ENCODE results near the gene SH3RF3. TPM values are rescaled to one million over a fixed set of nuclear protein-coding genes. Genes with fewer than 3 reads are reported as not detected.

Gene SH3RF3
- total RNA-seq, 1 donor from 2014 or later = 6.4 TPM

DNA sequence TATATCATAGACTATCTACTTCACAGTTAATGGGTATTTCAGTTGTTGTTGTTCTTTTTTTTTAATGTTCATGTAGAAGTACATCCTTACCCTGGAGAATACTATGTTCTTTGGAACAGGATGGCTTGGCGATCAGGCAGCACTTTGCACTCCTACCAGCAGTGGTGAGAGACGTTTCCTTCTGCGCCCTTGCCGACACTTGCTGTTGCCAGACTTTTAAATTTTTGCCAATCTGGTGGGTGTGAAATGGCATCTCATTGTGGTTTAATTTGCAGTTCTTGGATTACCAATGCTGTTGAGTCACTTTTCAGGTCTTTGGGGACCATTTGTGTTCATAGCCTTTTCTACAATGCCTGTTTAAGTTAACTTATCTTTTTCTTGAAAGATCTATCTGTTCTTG lies 197.3 kb downstream of the SH3RF3 start:
- intact Hi-C loops (cut with DNase I) = no loop called here
- ATAC-seq = no peak

GRCh38 chr2:109330056-109330455 lies 201.1 kb downstream of the SH3RF3 start:
- ATAC-seq = no peak

More for the DNA sequence above, 197.3 kb downstream of the SH3RF3 start:
- DNase-seq (ENCODE audit: low spot score) = no peak

DNA sequence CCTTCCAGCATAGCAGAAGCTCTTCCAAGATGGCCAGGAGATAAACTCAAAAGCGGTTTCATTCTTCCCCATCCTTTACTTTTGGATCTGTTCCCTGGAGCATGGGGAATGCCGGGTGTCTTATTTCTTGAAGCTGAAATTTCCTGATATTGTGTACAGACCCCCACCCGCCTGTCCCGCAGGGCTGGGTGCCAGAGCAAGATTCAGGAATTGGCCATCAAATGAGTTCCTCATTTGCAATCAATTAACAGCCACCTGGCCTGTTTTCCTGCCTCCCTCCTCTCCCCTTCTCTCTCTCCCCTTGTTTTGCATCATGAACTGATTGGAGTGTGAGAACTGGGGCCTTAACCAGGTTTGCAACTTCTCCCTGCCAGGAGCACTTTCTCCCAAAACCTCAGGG lies 202.1 kb downstream of the SH3RF3 start:
- no peak for DNase-seq (ENCODE audit: low spot score)
- intact Hi-C loops (cut with DNase I) = no loop called here
- no peak for ATAC-seq

More at GRCh38 chr2:109330056-109330455, 201.1 kb downstream of the SH3RF3 start:
- DNase-seq (ENCODE audit: low spot score) = no peak
- intact Hi-C loops (cut with DNase I) = no loop called here

- ATAC-seq (peak; percentile 85), DNase-seq (ENCODE audit: low spot score) (peak; percentile 81)
- intact Hi-C loops (cut with DNase I) = no loop called here
These were observed 203.2 kb downstream of the SH3RF3 start for GRCh38 chr2:109331896-109332848.

GRCh38 chr2:109332880-109333279 lies 203.9 kb downstream of the SH3RF3 start:
- DNase-seq (ENCODE audit: low spot score) (no peak), ATAC-seq (no peak)
- intact Hi-C loops (cut with DNase I) = no loop called here

GRCh38 chr2:109333414-109334210 lies 204.6 kb downstream of the SH3RF3 start:
- intact Hi-C loops (cut with DNase I) = no loop called here
- DNase-seq (ENCODE audit: low spot score) = no peak
- no peak for ATAC-seq

GRCh38 chr2:109335631-109336176 lies 206.7 kb downstream of the SH3RF3 start:
- ATAC-seq (peak; percentile 65), DNase-seq (ENCODE audit: low spot score) (no peak)
- intact Hi-C loops (cut with DNase I) = no loop called here

DNA sequence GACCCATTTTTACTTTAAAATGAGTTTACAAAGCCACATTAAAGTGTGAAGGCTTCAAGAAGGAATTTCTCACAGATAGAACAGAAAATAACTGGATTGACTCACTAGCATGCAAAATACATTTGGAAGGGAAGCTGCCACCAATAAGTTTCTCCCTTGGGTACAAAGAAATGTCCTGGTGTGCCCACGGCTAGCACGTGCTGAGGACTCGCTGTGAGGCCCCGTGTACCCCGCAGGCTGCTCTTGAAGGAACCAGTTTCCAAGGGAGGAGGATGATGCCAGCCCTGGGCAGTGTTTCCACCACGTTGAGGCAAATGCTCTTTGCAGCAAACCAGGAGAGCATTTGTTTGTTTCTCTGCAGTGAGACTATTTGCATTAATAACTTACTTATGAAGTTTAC lies 207.3 kb downstream of the SH3RF3 start:
- no peak for ATAC-seq
- DNase-seq (ENCODE audit: low spot score) = no peak
- intact Hi-C loops (cut with DNase I) = no loop called here

DNA sequence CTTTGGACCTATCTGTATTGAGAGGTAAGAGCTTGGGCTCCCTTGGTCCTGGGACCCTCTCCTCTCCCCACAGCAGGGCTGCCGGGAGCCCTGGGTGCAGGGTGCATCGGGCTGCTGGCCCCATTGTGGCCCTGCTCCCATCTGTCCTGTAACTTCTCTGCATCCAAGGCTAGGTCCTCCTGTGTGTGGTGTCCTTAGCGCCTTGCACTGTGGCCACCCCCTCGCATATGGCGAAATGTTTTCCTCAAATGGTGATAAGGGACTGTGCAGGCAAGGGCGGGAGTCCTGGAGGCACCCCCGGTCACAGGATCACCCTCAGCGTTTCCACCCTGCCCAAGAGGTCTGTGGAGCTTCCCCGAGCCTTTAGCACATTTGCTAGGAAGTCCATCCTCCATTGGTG lies 208.2 kb downstream of the SH3RF3 start:
- DNase-seq (ENCODE audit: low spot score) = no peak
- no peak for ATAC-seq
- intact Hi-C loops (cut with DNase I) = no loop called here

- intact Hi-C loops (cut with DNase I) = no loop called here
- no peak for DNase-seq (ENCODE audit: low spot score)
- ATAC-seq = no peak
These were observed 210.5 kb downstream of the SH3RF3 start for GRCh38 chr2:109339519-109339966.

DNA sequence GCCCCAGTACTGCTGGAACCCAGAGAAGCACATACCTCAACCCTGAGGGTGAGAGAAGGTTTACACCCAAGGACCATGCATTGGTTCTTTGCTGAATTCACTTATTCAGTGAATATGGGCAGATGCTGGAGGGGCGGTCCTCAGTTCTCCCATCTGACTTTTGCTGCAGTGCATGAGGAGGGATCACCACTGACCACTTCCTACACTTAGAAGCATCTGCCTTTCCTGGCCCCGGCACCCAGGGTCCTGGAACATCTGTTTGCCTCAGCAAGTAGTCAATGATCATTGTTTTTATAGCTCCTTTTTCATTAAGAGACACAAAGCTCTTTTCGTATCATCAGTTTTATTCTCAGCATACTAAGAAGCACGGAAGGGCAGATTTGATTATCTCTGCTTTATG lies 211.4 kb downstream of the SH3RF3 start:
- intact Hi-C loops (cut with DNase I) = no loop called here
- ATAC-seq = no peak
- no peak for DNase-seq (ENCODE audit: low spot score)

GRCh38 chr2:109341355-109342255 lies 212.6 kb downstream of the SH3RF3 start:
- intact Hi-C loops (cut with DNase I) = no loop called here
- DNase-seq (ENCODE audit: low spot score) (no peak), ATAC-seq (no peak)

GRCh38 chr2:109342256-109342850 lies 213.3 kb downstream of the SH3RF3 start:
- intact Hi-C loops (cut with DNase I) = no loop called here
- DNase-seq (ENCODE audit: low spot score) (no peak), ATAC-seq (no peak)

GRCh38 chr2:109342930-109343329 lies 213.9 kb downstream of the SH3RF3 start:
- DNase-seq (ENCODE audit: low spot score) (no peak), ATAC-seq (no peak)
- intact Hi-C loops (cut with DNase I) = no loop called here

DNA sequence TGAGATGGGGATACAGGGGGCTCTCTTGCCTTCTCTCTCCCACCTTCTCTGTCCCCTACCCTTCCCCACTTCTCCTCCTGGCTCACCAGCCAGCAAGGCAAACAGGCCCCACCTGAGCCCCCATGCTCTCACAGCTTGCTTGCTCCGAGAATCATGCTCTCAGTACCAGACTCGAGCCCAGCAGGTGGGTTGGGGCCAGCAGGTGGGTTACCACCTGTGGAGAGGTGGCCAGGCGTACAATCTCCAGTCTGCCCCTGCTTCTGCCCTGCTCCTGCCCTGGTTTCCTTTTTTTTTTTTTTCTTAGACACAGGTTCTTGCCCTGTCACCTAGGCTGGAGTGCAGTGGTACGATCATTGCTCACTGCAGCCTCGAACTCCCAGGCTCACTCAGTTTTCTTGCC lies 214.5 kb downstream of the SH3RF3 start:
- intact Hi-C loops (cut with DNase I) = no loop called here
- no peak for ATAC-seq
- no peak for DNase-seq (ENCODE audit: low spot score)

- intact Hi-C loops (cut with DNase I) = no loop called here
- no peak for ATAC-seq
- DNase-seq (ENCODE audit: low spot score) = no peak
These were observed 215.3 kb downstream of the SH3RF3 start for GRCh38 chr2:109344270-109344805.

GRCh38 chr2:109345091-109345490 lies 216.1 kb downstream of the SH3RF3 start:
- no peak for DNase-seq (ENCODE audit: low spot score)

More at GRCh38 chr2:109345091-109345490, 216.1 kb downstream of the SH3RF3 start:
- no peak for ATAC-seq
- intact Hi-C loops (cut with DNase I) = no loop called here

Measured in sciatic nerve (tissue), 2 donors.